Testis (tissue), 2 donors: ENCODE measurements around the gene NELL1.

Experiments used
- POLR2A ChIP-seq: fragments of 450-650 bp; IDR thresholded peaks from one replicate; pipeline ENCODE4 v1.6.1; 2017; ENCODE audit warnings: antibody characterized with exemption, mild to moderate bottlenecking, moderate library complexity
- TF ChIP-seq, protein P1 (sequence below), 3 experiments: fragments of 450-650 bp in 2 of 3; fragments of 200-600 bp in 1 of 3; sonication (generic) in 1 of 3; IDR thresholded peaks; one replicate each; pipeline ENCODE4 v1.5.1; 2016 to 2019; ENCODE audit warnings: antibody characterized with exemption in 3 of 3, mild to moderate bottlenecking in 2 of 3, moderate library complexity in 1 of 3

GRCh38 chr11:21038801-21039200 lies 369.4 kb downstream of the NELL1 start:
- TF ChIP-seq, protein P1, sequence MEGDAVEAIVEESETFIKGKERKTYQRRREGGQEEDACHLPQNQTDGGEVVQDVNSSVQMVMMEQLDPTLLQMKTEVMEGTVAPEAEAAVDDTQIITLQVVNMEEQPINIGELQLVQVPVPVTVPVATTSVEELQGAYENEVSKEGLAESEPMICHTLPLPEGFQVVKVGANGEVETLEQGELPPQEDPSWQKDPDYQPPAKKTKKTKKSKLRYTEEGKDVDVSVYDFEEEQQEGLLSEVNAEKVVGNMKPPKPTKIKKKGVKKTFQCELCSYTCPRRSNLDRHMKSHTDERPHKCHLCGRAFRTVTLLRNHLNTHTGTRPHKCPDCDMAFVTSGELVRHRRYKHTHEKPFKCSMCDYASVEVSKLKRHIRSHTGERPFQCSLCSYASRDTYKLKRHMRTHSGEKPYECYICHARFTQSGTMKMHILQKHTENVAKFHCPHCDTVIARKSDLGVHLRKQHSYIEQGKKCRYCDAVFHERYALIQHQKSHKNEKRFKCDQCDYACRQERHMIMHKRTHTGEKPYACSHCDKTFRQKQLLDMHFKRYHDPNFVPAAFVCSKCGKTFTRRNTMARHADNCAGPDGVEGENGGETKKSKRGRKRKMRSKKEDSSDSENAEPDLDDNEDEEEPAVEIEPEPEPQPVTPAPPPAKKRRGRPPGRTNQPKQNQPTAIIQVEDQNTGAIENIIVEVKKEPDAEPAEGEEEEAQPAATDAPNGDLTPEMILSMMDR (IDR thresholded peaks at IDR 0.05) = no peak
- TF ChIP-seq POLR2A = no peak
